Fibroblast of mammary gland (primary cell): ENCODE results near the gene PPP1R2.

ENCODE experiments used
- DNase-seq: peaks from one replicate; pipeline ENCODE4 v3.0.0-alpha.2; 2010; ENCODE audit warnings: low read depth
- H3K4me3 ChIP-seq: 2 replicates; pipeline ENCODE4 v1.5.1; 2011; ENCODE audit warnings: low read depth, mild to moderate bottlenecking, low read length, moderate library complexity; ENCODE audit not compliant: control insufficient read depth
- TF ChIP-seq, protein P1 (sequence below): conservative IDR thresholded peaks from 2 replicates; pipeline ENCODE4 v1.5.1; 2011; ENCODE audit warnings: low read depth, low read length, inconsistent platforms; ENCODE audit not compliant: control insufficient read depth, insufficient read depth

Gene PPP1R2

DNA sequence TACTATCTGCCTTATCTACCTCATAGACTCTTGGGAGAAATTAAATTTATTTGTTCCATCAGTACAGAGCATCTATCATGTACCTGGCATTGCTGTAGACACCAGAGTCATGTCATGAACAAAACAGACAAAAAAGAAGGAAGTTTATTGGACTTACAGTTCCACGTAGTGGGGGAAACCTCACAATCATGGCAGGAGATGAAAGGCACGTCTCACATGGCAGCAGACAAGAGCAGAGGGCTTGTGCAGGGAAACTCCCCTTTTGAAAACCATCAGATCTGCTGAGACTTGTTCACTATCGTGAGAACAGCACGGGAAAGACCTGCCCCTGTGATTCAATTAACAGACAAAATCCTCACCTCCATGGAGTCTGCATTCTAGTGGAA, 74.7 kb downstream of the PPP1R2 start:
- no peak for DNase-seq
- TF ChIP-seq, protein P1, sequence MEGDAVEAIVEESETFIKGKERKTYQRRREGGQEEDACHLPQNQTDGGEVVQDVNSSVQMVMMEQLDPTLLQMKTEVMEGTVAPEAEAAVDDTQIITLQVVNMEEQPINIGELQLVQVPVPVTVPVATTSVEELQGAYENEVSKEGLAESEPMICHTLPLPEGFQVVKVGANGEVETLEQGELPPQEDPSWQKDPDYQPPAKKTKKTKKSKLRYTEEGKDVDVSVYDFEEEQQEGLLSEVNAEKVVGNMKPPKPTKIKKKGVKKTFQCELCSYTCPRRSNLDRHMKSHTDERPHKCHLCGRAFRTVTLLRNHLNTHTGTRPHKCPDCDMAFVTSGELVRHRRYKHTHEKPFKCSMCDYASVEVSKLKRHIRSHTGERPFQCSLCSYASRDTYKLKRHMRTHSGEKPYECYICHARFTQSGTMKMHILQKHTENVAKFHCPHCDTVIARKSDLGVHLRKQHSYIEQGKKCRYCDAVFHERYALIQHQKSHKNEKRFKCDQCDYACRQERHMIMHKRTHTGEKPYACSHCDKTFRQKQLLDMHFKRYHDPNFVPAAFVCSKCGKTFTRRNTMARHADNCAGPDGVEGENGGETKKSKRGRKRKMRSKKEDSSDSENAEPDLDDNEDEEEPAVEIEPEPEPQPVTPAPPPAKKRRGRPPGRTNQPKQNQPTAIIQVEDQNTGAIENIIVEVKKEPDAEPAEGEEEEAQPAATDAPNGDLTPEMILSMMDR = no peak
- H3K4me3 ChIP-seq = no peak overlapping the region

DNA sequence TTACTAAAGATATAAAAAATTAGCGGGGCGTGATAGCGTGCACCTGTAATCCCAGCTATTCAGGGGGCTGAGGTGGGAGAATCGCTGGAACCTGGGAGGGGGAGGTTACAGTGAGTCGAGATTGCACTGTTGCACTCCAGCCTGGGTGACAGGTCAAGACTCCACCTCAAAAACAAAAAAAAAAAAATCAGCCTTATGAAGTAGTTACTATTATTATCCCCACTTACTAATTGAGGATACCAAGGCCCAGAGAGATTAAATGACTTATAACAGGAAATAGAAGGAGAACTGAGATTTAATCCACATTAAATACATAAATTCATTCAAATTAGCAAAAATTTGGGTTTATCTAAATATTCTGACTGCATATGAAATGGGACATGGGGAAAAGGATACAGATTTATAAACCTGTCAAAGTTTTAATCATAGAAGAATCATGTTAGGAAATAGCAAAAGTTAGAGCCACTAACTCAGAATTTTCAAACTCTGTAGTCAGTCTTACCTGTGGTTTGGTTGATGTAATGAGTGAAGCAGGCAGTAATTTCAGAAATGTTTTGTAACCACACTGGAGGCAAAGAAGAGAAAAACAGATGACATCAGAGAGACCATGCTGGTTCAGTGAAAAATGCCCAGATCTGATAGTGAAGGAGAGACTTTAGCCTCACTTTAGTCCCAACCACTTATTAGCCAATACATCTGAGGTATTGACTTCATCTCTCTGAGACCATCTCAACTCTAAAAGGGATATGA, 75.3 kb downstream of the PPP1R2 start:
- no peak overlapping the region for H3K4me3 ChIP-seq
- peak; percentile 48 for DNase-seq
- TF ChIP-seq, protein P1 = no peak

DNA sequence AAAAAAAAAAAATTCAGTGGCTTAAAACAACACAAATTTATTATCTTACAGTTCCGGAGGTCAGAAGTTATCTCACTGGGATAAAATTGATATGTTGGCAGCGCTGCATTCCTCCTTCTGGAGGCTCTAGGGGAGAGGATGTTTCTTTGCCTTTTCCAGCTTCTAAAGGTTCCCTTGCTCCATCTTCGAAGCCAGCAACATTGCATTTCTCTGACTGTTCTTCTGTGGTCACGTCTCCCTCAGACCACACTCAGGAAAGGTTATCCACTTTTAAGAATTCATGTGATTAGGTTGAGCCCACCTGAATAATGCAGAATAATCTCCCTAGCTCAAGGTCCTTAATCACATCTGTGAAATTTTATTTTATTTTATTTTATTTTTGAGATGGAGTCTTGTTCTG, 76.9 kb downstream of the PPP1R2 start:
- TF ChIP-seq, protein P1 = no peak
- no peak overlapping the region for H3K4me3 ChIP-seq
- DNase-seq = no peak
